HCT116 (cell line): Measurements from ENCODE around the gene SH3RF2. TPM values are rescaled to one million over a fixed set of nuclear protein-coding genes. Genes with fewer than 3 reads are reported as not detected.

Source experiments
- ATAC-seq: fragments of 200-7000 bp; cut with Tn5 transposase; 2 replicates; pipeline ENCODE4 v1.9.1; 2020; ENCODE audit warnings: mild to moderate bottlenecking, moderate library complexity
- BruUV-seq: library from RNA; stranded (reverse); fragments of 400-500 nt; replicated peaks from 2 replicates; lab custom pipeline; 2021; lab: Mats Ljungman, UMichigan
- CTCF ChIA-PET: fragments of 300-600 bp; sonication (Branson Sonifier 250); formaldehyde crosslinking; loops from one replicate; lab custom pipeline; 2021; ENCODE audit warnings: antibody characterized with exemption; lab: Charles Lee
- POLR2A ChIA-PET: fragments of 300-600, 350-600 bp; sonication (Branson Sonifier 250); formaldehyde crosslinking; loops from one replicate; lab custom pipeline; 2021; ENCODE audit warnings: antibody characterized with exemption; lab: Charles Lee
- RAD21 ChIA-PET, 2 experiments: fragments of 300-600 bp; sonication (Branson Sonifier 250); formaldehyde crosslinking; loops; one replicate each; lab custom pipeline; 2023; ENCODE audit warnings: low total read pairs in 2 of 2; ENCODE audit not compliant: uncharacterized antibody in 2 of 2, unreplicated experiment in 2 of 2, low non-redundant PET in 1 of 2; lab: Charles Lee
- DNase-seq: peaks from one replicate; pipeline ENCODE4 v3.0.0-alpha.2; 2010; ENCODE audit warnings: low read depth, low spot score
- H2AFZ ChIP-seq: fragments of 200-600 bp; shearing (Covaris generic), sonication (generic); 2 replicates; pipeline ENCODE4 v1.6.1; 2017; ENCODE audit warnings: low read depth, mixed run types, mixed read lengths, antibody characterized with exemption, low read length; ENCODE audit not compliant: poor library complexity, severe bottlenecking
- H3K27ac ChIP-seq: 2 replicates; pipeline ENCODE4 v1.5.1; 2012; ENCODE audit warnings: low read depth, low read length
- H3K27me3 ChIP-seq: fragments of 200-600 bp; sonication (generic); 2 replicates; pipeline ENCODE4 v1.6.1; 2016; ENCODE audit warnings: mixed run types, low read length, mixed read lengths; ENCODE audit not compliant: insufficient read depth
- H3K36me3 ChIP-seq, 2 experiments: fragments of 200-500 bp in 1 of 2; fragments of 200-600 bp in 1 of 2; sonication (Bioruptor generic) in 1 of 2; sonication (generic) in 1 of 2; 2 replicates each; pipeline versions ENCODE4 v1.5.1 to v1.6.1; 2014 to 2016; ENCODE audit warnings: low read length in 2 of 2, inconsistent platforms in 1 of 2, mixed read lengths in 1 of 2, mixed run types in 1 of 2; ENCODE audit not compliant: insufficient read depth in 2 of 2, control insufficient read depth in 1 of 2
- H3K4me1 ChIP-seq, 2 experiments: fragments of 200-600 bp in 1 of 2; sonication (generic) in 1 of 2; 2 replicates each; pipeline versions ENCODE4 v1.5.1 to v1.6.1; 2012 to 2017; ENCODE audit warnings: low read length in 2 of 2, inconsistent platforms in 1 of 2, mild to moderate bottlenecking in 1 of 2, mixed read lengths in 1 of 2, mixed run types in 1 of 2, moderate library complexity in 1 of 2; ENCODE audit not compliant: insufficient read depth in 2 of 2, control insufficient read depth in 1 of 2
- H3K4me2 ChIP-seq: fragments of 200-600 bp; sonication (generic); 2 replicates; pipeline ENCODE4 v1.6.1; 2017; ENCODE audit warnings: mixed run types, low read length, mixed read lengths
- H3K4me3 ChIP-seq, 2 experiments: fragments of 200-600 bp in 1 of 2; sonication (generic) in 1 of 2; replicated peaks in 1 of 2; 2 replicates each; pipeline ENCODE4 v1.5.1; 2011 to 2016; ENCODE audit warnings: low read length in 2 of 2, control low read depth in 1 of 2, low read depth in 1 of 2, mild to moderate bottlenecking in 1 of 2, mixed read lengths in 1 of 2, mixed run types in 1 of 2
- H3K79me2 ChIP-seq: fragments of 200-600 bp; sonication (generic); 2 replicates; pipeline ENCODE4 v1.6.1; 2017; ENCODE audit warnings: mild to moderate bottlenecking, mixed run types, low read length, moderate library complexity, mixed read lengths; ENCODE audit not compliant: insufficient read depth
- H3K9ac ChIP-seq: fragments of 200-600 bp; sonication (generic); 2 replicates; pipeline ENCODE4 v1.6.1; 2016; ENCODE audit warnings: low read length, mixed read lengths
- H3K9me2 ChIP-seq: fragments of 200-600 bp; sonication (generic), shearing (Covaris generic); 2 replicates; pipeline ENCODE4 v1.6.1; 2017; ENCODE audit warnings: mixed run types, mild to moderate bottlenecking, moderate library complexity; ENCODE audit not compliant: insufficient read depth
- H3K9me3 ChIP-seq, 2 experiments: fragments of 200-500 bp in 1 of 2; fragments of 200-600 bp in 1 of 2; sonication (Bioruptor generic) in 1 of 2; sonication (generic) in 1 of 2; 2 replicates each; pipeline ENCODE4 v1.6.1; 2014 to 2017; ENCODE audit warnings: low read length in 2 of 2, mixed read lengths in 2 of 2, inconsistent platforms in 1 of 2, low read depth in 1 of 2, mild to moderate bottlenecking in 1 of 2, mixed run types in 1 of 2, moderate library complexity in 1 of 2; ENCODE audit not compliant: control insufficient read depth in 1 of 2, insufficient read depth in 1 of 2
- H4K20me1 ChIP-seq: fragments of 200-600 bp; sonication (generic), shearing (Covaris generic); 2 replicates; pipeline ENCODE4 v1.6.1; 2017; ENCODE audit warnings: mixed run types, mild to moderate bottlenecking, moderate library complexity; ENCODE audit not compliant: insufficient read depth
- CBX3 ChIP-seq: IDR thresholded peaks from 2 replicates; pipeline ENCODE4 v1.6.1; 2012; ENCODE audit warnings: low read depth
- EGR1 ChIP-seq: IDR thresholded peaks from 2 replicates; pipeline ENCODE4 v1.6.1; 2012; ENCODE audit warnings: low read depth
- ELF1 ChIP-seq: IDR thresholded peaks from 2 replicates; pipeline ENCODE4 v1.6.1; 2012; ENCODE audit warnings: low read depth, borderline replicate concordance
- EZH2 ChIP-seq: fragments of 200-600 bp; sonication (generic); IDR thresholded peaks from 2 replicates; pipeline ENCODE4 v1.6.1; 2017; ENCODE audit warnings: antibody characterized with exemption, mixed run types
- EZH2phosphoT487 ChIP-seq: fragments of 200-600 bp; IDR thresholded peaks from 2 replicates; pipeline ENCODE4 v1.6.1; 2018; ENCODE audit warnings: antibody characterized with exemption, borderline replicate concordance
- FOSL1 ChIP-seq: IDR thresholded peaks from 2 replicates; pipeline ENCODE4 v1.6.1; 2012; ENCODE audit warnings: low read depth
- JUND ChIP-seq: IDR thresholded peaks from 2 replicates; pipeline ENCODE4 v1.6.1; 2012
- POLR2A ChIP-seq: IDR thresholded peaks from 2 replicates; pipeline ENCODE4 v1.7.0; 2011; ENCODE audit warnings: borderline replicate concordance; ENCODE audit not compliant: insufficient read depth, insufficient read length; ENCODE audit errors: extremely low read depth
- RAD21 ChIP-seq: IDR thresholded peaks from 2 replicates; pipeline ENCODE4 v1.6.1; 2012; ENCODE audit warnings: low read depth, mild to moderate bottlenecking
- REST ChIP-seq: IDR thresholded peaks from 2 replicates; pipeline ENCODE4 v1.6.1; 2012; ENCODE audit warnings: low read depth
- SIN3A ChIP-seq: IDR thresholded peaks from 2 replicates; pipeline ENCODE4 v1.6.1; 2012; ENCODE audit warnings: low read depth
- SP1 ChIP-seq: IDR thresholded peaks from 2 replicates; pipeline ENCODE4 v1.6.1; 2012; ENCODE audit warnings: low read depth
- SRF ChIP-seq: IDR thresholded peaks from 2 replicates; pipeline ENCODE4 v1.6.1; 2012; ENCODE audit warnings: low read depth
- TCF7L2 ChIP-seq: IDR thresholded peaks from 2 replicates; pipeline ENCODE4 v1.7.0; 2011; ENCODE audit warnings: borderline replicate concordance, inconsistent platforms; ENCODE audit not compliant: insufficient read depth, insufficient read length; ENCODE audit errors: extremely low read depth
- YY1 ChIP-seq: IDR thresholded peaks from 2 replicates; pipeline ENCODE4 v1.6.1; 2011; ENCODE audit warnings: low read length, low read depth, moderate library complexity, mild to moderate bottlenecking; ENCODE audit not compliant: insufficient replicate concordance; ENCODE audit errors: extremely low read depth
- ZFX ChIP-seq: fragments of 450-650 bp; IDR thresholded peaks from 2 replicates; pipeline ENCODE4 v1.6.1; 2017
- ZNF274 ChIP-seq: fragments of 200-500 bp; sonication (Bioruptor generic); IDR thresholded peaks from 2 replicates; pipeline ENCODE4 v1.6.1; 2014; ENCODE audit warnings: mild to moderate bottlenecking, low read depth, low read length, inconsistent platforms
- intact Hi-C: fragments of 100-400 bp; cut with micrococcal nuclease; formaldehyde crosslinking; loops from 2 replicates; pipeline ENCODE4 v1.10.0; 2022
- total RNA-seq: library from RNA; stranded (reverse); gene quantifications from one replicate; pipeline ENCODE4 v1.2.1, GENCODE V29; 2021; ENCODE audit not compliant: unreplicated experiment
- TF ChIP-seq, protein P1 (sequence below): IDR thresholded peaks from 2 replicates; pipeline ENCODE4 v1.6.1; 2012
- TF ChIP-seq, protein P2 (sequence below): IDR thresholded peaks from 2 replicates; pipeline ENCODE4 v1.6.1; 2011; ENCODE audit warnings: mild to moderate bottlenecking, low read length, moderate library complexity; ENCODE audit not compliant: insufficient replicate concordance; ENCODE audit errors: extremely low read depth

SH3RF2 gene
- total RNA-seq, 1 experiment from 2014 or later = 14.3 TPM

GRCh38 chr5:145951071-145951470 is 14.7 kb downstream of the SH3RF2 start:
- ATAC-seq (no peak), DNase-seq (no peak)
- H3K4me3 ChIP-seq = no peak overlapping the region
- H3K4me1 ChIP-seq = peaks cover 14 to 39% of the 10 kb centered on the region in 2 experiments
- no peaks in the 10 kb centered on the region for H3K9me2 ChIP-seq
- H2AFZ ChIP-seq = no peak overlapping the region
- H3K9ac ChIP-seq = no peak overlapping the region
- H3K9me3 ChIP-seq = no peaks in the 10 kb centered on the region
- H3K4me2 ChIP-seq = no peak overlapping the region
- intact Hi-C loops = no loop called here
- no TSS peak for BruUV-seq
- TF ChIP-seq FOSL1 (no peak), SIN3A (no peak), EZH2phosphoT487 (no peak), ZFX (no peak), CBX3 (no peak), TCF7L2 (no peak), SRF (no peak), SP1 (no peak), EGR1 (no peak), ZNF274 (no peak), RAD21 (no peak), JUND (no peak), POLR2A (no peak), EZH2 (no peak), REST (no peak), YY1 (no peak), ELF1 (no peak)
- TF ChIP-seq, protein P1, sequence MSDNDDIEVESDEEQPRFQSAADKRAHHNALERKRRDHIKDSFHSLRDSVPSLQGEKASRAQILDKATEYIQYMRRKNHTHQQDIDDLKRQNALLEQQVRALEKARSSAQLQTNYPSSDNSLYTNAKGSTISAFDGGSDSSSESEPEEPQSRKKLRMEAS = no peak
- TF ChIP-seq, protein P2, sequence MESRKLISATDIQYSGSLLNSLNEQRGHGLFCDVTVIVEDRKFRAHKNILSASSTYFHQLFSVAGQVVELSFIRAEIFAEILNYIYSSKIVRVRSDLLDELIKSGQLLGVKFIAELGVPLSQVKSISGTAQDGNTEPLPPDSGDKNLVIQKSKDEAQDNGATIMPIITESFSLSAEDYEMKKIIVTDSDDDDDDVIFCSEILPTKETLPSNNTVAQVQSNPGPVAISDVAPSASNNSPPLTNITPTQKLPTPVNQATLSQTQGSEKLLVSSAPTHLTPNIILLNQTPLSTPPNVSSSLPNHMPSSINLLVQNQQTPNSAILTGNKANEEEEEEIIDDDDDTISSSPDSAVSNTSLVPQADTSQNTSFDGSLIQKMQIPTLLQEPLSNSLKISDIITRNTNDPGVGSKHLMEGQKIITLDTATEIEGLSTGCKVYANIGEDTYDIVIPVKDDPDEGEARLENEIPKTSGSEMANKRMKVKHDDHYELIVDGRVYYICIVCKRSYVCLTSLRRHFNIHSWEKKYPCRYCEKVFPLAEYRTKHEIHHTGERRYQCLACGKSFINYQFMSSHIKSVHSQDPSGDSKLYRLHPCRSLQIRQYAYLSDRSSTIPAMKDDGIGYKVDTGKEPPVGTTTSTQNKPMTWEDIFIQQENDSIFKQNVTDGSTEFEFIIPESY = no peak
- ChIA-PET POLR2A (no interaction called here), CTCF (no interaction called here), RAD21 (no interaction called here)
- peaks cover 30% of the 10 kb centered on the region; the same call in 1 of the 2 replicates for H3K79me2 ChIP-seq
- H4K20me1 ChIP-seq = no peaks in the 10 kb centered on the region
- no peaks in the 10 kb centered on the region for H3K27me3 ChIP-seq
- H3K27ac ChIP-seq = no peak overlapping the region
- H3K36me3 ChIP-seq = no peaks in the 10 kb centered on the region
